HepG2 (cell line): Measurements from ENCODE around the gene LRRC3C. TPM values are rescaled to one million over a fixed set of nuclear protein-coding genes. Genes with fewer than 3 reads are reported as not detected.

Experiments used
- GLI4 ChIP-seq: sonication (generic); formaldehyde crosslinking; IDR thresholded peaks from 2 replicates; pipeline ENCODE4 v1.5.1; 2020; ENCODE audit warnings: missing genetic modification reagents, mild to moderate bottlenecking, moderate library complexity, borderline replicate concordance
- MXD4 ChIP-seq: IDR thresholded peaks from 2 replicates; pipeline ENCODE4 v1.6.1; 2016; ENCODE audit warnings: mild to moderate bottlenecking, missing biosample characterization, missing genetic modification reagents
- PAXIP1 ChIP-seq: sonication (generic); formaldehyde crosslinking; conservative IDR thresholded peaks from 2 replicates; pipeline ENCODE4 v1.4.0; 2020; ENCODE audit warnings: mild to moderate bottlenecking, missing genetic modification reagents, moderate library complexity
- RARA ChIP-seq: IDR thresholded peaks from 2 replicates; pipeline ENCODE4 v1.6.1; 2016; ENCODE audit warnings: missing genetic modification reagents, missing compliant biosample characterization
- SIX1 ChIP-seq: sonication (generic); formaldehyde crosslinking; IDR thresholded peaks from 2 replicates; pipeline ENCODE4 v1.4.0; 2020; ENCODE audit warnings: missing genetic modification reagents, borderline replicate concordance
- TIGD3 ChIP-seq: sonication (generic); formaldehyde crosslinking; IDR thresholded peaks from 2 replicates; pipeline ENCODE4 v1.5.1; 2020; ENCODE audit warnings: mild to moderate bottlenecking, missing genetic modification reagents, borderline replicate concordance
- ZFP91 ChIP-seq: sonication (generic); formaldehyde crosslinking; IDR thresholded peaks from 2 replicates; pipeline ENCODE4 v1.9.0; 2022; ENCODE audit warnings: missing genetic modification reagents, mild to moderate bottlenecking, borderline replicate concordance
- ZNF143 ChIP-seq: sonication (generic); formaldehyde crosslinking; IDR thresholded peaks from 2 replicates; pipeline ENCODE4 v1.4.0; 2020; ENCODE audit warnings: missing genetic modification reagents
- ZNF350 ChIP-seq: sonication (generic); formaldehyde crosslinking; IDR thresholded peaks from 2 replicates; pipeline ENCODE4 v1.4.0; 2020; ENCODE audit warnings: mild to moderate bottlenecking, low read depth, missing genetic modification reagents, borderline replicate concordance
- ZNF543 ChIP-seq: sonication (generic); formaldehyde crosslinking; IDR thresholded peaks from 2 replicates; pipeline ENCODE4 v1.4.0; 2020; ENCODE audit warnings: mild to moderate bottlenecking, missing genetic modification reagents
- ZNF552 ChIP-seq: sonication (generic); formaldehyde crosslinking; IDR thresholded peaks from 2 replicates; pipeline ENCODE4 v1.9.0; 2022; ENCODE audit warnings: missing genetic modification reagents, mild to moderate bottlenecking, borderline replicate concordance
- ZNF558 ChIP-seq: sonication (generic); formaldehyde crosslinking; IDR thresholded peaks from 2 replicates; pipeline ENCODE4 v1.9.0; 2022; ENCODE audit warnings: mild to moderate bottlenecking, missing genetic modification reagents, borderline replicate concordance
- ZNF75D ChIP-seq: sonication (generic); formaldehyde crosslinking; IDR thresholded peaks from 2 replicates; pipeline ENCODE4 v1.8.1; 2023; ENCODE audit warnings: missing genetic modification reagents, mild to moderate bottlenecking, borderline replicate concordance
- ZNF768 ChIP-seq: sonication (generic); formaldehyde crosslinking; IDR thresholded peaks from 2 replicates; pipeline ENCODE4 v1.4.0; 2020; ENCODE audit warnings: missing genetic modification reagents
- ZNF788 ChIP-seq: sonication (generic); formaldehyde crosslinking; IDR thresholded peaks from 2 replicates; pipeline ENCODE4 v1.5.0; 2020; ENCODE audit warnings: mild to moderate bottlenecking, missing genetic modification reagents, borderline replicate concordance
- polyA plus RNA-seq, 8 experiments: library from polyadenylated mRNA; depleted of rRNA in 3 of 8; stranded (reverse) in 7 of 8; unstranded in 1 of 8; fragments of >200 nt; fragmentation: Illumina TruSeq in 4 of 8; extraction: Trizol in 4 of 8; gene quantifications; 2 replicates each; pipeline versions ENCODE4 v1.2.1 to v1.2.3, GENCODE V29; 2011 to 2016; ENCODE audit warnings: low read depth in 4 of 8, missing spikeins in 1 of 8, mixed read lengths in 1 of 8; ENCODE audit not compliant: insufficient read depth in 1 of 8
- total RNA-seq, 5 experiments: library from RNA; depleted of rRNA; stranded (reverse); fragments of >200 nt; fragmentation: Illumina TruSeq; extraction: Trizol; gene quantifications; 2 replicates each; pipeline ENCODE4 v1.2.3, GENCODE V29; 2016; ENCODE audit warnings: low read depth in 1 of 5
- TF ChIP-seq, protein P1 (sequence below): sonication (generic); formaldehyde crosslinking; IDR thresholded peaks from 2 replicates; pipeline ENCODE4 v1.5.0; 2020; ENCODE audit warnings: missing genetic modification reagents

LRRC3C gene
- total and polyA plus RNA-seq, 2 of the 13 experiments (the other 11 are each of a cell fraction or from before 2014, with no cell fraction given), result 0.17 TPM; not detected in 1

- TF ChIP-seq TIGD3 (CRISPR knock-in tag) (no peak), ZNF552 (CRISPR knock-in tag) (no peak), ZNF558 (CRISPR knock-in tag) (no peak), ZNF788 (CRISPR knock-in tag) (no peak), SIX1 (CRISPR knock-in tag) (no peak), ZNF543 (CRISPR knock-in tag) (no peak), MXD4 (CRISPR knock-in tag) (peak; percentile 20; the same call in 1 of the 2 replicates), RARA (CRISPR knock-in tag) (no peak), ZNF75D (CRISPR knock-in tag) (no peak), ZFP91 (CRISPR knock-in tag) (0 out of 2 replicates have a peak, but pooled peaks have one; percentile 6), ZNF350 (peak; percentile 57; the same call in 1 of the 2 replicates), ZNF768 (no peak), GLI4 (peak; percentile 58; the same call in 1 of the 2 replicates), PAXIP1 (0 out of 2 replicates have a peak, but pooled peaks have one; percentile 35), ZNF143 (0 out of 2 replicates have a peak, but pooled peaks have one; percentile 5)
- TF ChIP-seq, protein P1, sequence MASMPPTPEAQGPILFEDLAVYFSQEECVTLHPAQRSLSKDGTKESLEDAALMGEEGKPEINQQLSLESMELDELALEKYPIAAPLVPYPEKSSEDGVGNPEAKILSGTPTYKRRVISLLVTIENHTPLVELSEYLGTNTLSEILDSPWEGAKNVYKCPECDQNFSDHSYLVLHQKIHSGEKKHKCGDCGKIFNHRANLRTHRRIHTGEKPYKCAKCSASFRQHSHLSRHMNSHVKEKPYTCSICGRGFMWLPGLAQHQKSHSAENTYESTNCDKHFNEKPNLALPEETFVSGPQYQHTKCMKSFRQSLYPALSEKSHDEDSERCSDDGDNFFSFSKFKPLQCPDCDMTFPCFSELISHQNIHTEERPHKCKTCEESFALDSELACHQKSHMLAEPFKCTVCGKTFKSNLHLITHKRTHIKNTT, result no peak
- TF ChIP-seq, all 625 proteins: peak for 33
These were observed 22.6 kb upstream of the LRRC3C start (continued) for GRCh38 chr17:39904990-39905288.
